Adipose tissue (tissue), 3 donors: ENCODE results near the gene MYH6. TPM values are rescaled to one million over a fixed set of nuclear protein-coding genes. Genes with fewer than 3 reads are reported as not detected.
"Not testable (repeated sequence)": the region's sequence is repeated elsewhere in the genome, so short reads cannot be mapped to it uniquely, and the experiment has no call there.

ENCODE experiments used
- H3K27ac ChIP-seq: one replicate; pipeline ENCODE4 v1.5.1; 2013; ENCODE audit warnings: low read depth, low read length
- WGBS, 3 donors: extraction: QIAGEN DNeasy Blood & Tissue Kit; methylation state at CpG; one replicate each; pipeline ENCODE4 v1.1.7; 2013; 5-methylcytosine and 5-hydroxymethylcytosine counted together
- polyA plus RNA-seq, 3 donors: library from polyadenylated mRNA; stranded (reverse); fragments of 200-250 nt; gene quantifications; one replicate each; pipeline ENCODE4 v1.2.3, GENCODE V29; 2013
- donor health status: healthy with polysubstance abuse.
- donor health status: Bipolar disorder and iron deficiency.
- donor health status: healthy.

The MYH6 gene
- polyA plus RNA-seq, result 10 to 100 TPM in 1 of 3 donors, under 1 TPM in 2; 0.18 to 10.8 (median 0.56) TPM

- 80 to 82% (median 81%) methylated on average over 15 of the region's 15 CpGs for WGBS, 3 donors
- H3K27ac ChIP-seq, result no peak within 1 kb of the TSS
These were observed at the start of gene MYH6 for GRCh38 chr14:23407516-23408306. Gene MYH6 (minus strand): TSS chr14:23408273. CDS start chr14:23407223, 1,050 bp downstream.

GRCh38 chr14:23456883-23457586 is 49.0 kb upstream of the MYH6 start:
- not testable (repeated sequence) for H3K27ac ChIP-seq
- 85 to 92% (median 85%) methylated on average over 11 of the region's 11 CpGs for WGBS, 3 donors

GRCh38 chr14:23454445-23454856 is 46.4 kb upstream of the MYH6 start:
- no peak overlapping the region for H3K27ac ChIP-seq
- 27 to 64% (median 31%) methylated on average over 1 of the region's 1 CpG for WGBS, 3 donors

- 92 to 98% (median 95%) methylated on average over 2 of the region's 2 CpGs for WGBS, 3 donors
- no peak overlapping the region for H3K27ac ChIP-seq
These were observed 44.2 kb upstream of the MYH6 start for GRCh38 chr14:23452237-23452636.

- H3K27ac ChIP-seq, result no peak overlapping the region
- WGBS, 3 donors, result 52 to 86% (median 79%) methylated on average over 2 of the region's 2 CpGs
These were observed 42.3 kb upstream of the MYH6 start for GRCh38 chr14:23450379-23450778.

- WGBS, 3 donors, result 41 to 76% (median 64%) methylated on average over 1 of the region's 1 CpG
- no peak overlapping the region for H3K27ac ChIP-seq
These were observed 41.2 kb upstream of the MYH6 start for GRCh38 chr14:23449314-23449713.

GRCh38 chr14:23447361-23448350 is 39.6 kb upstream of the MYH6 start:
- 46 to 89% (median 84%) methylated on average over 7 of the region's 7 CpGs for WGBS, 3 donors
- no peak overlapping the region for H3K27ac ChIP-seq

GRCh38 chr14:23446291-23446851 is 38.3 kb upstream of the MYH6 start:
- H3K27ac ChIP-seq, result no peak overlapping the region
- 47 to 80% (median 65%) methylated on average over 4 of the region's 4 CpGs for WGBS, 3 donors

- WGBS, 3 donors, result 63 to 75% (median 67%) methylated on average over 4 of the region's 4 CpGs
- H3K27ac ChIP-seq, result no peak overlapping the region
These were observed 37.7 kb upstream of the MYH6 start for GRCh38 chr14:23445773-23446172.

- H3K27ac ChIP-seq, result no peak overlapping the region
These were observed 36.2 kb upstream of the MYH6 start for GRCh38 chr14:23444314-23444713.

GRCh38 chr14:23443881-23444280 is 35.8 kb upstream of the MYH6 start:
- no peak overlapping the region for H3K27ac ChIP-seq
- 71 to 85% (median 71%) methylated on average over 6 of the region's 6 CpGs for WGBS, 3 donors

More at GRCh38 chr14:23444314-23444713, 36.2 kb upstream of the MYH6 start:
- 51 to 79% (median 69%) methylated on average over 1 of the region's 1 CpG for WGBS, 3 donors

GRCh38 chr14:23443411-23443812 is 35.3 kb upstream of the MYH6 start:
- WGBS, 3 donors, result 75 to 84% (median 78%) methylated on average over 11 of the region's 11 CpGs
- H3K27ac ChIP-seq, result no peak overlapping the region

GRCh38 chr14:23442721-23443356 is 34.8 kb upstream of the MYH6 start:
- no peak overlapping the region for H3K27ac ChIP-seq
- 76 to 80% (median 79%) methylated on average over 9 of the region's 9 CpGs for WGBS, 3 donors

- WGBS, 3 donors, result 22 to 36% (median 28%) methylated on average over 1 of the region's 1 CpG
- no peak overlapping the region for H3K27ac ChIP-seq
These were observed 33.0 kb upstream of the MYH6 start for GRCh38 chr14:23441076-23441475.

- 81 to 89% (median 84%) methylated on average over 6 of the region's 6 CpGs for WGBS, 3 donors
- no peak overlapping the region for H3K27ac ChIP-seq
These were observed 31.2 kb upstream of the MYH6 start for GRCh38 chr14:23439107-23439835.

GRCh38 chr14:23438101-23438971 is 30.3 kb upstream of the MYH6 start:
- H3K27ac ChIP-seq, result no peak overlapping the region
- 49 to 67% (median 54%) methylated on average over 15 of the region's 15 CpGs for WGBS, 3 donors
